Thyroid gland (tissue), 4 donors: Measurements from ENCODE around the gene FAM222A.

Source experiments
- CTCF ChIP-seq, 6 experiments: fragments of 200-600 bp in 3 of 6; fragments of 450-650 bp in 3 of 6; sonication (generic) in 3 of 6; IDR thresholded peaks; one replicate each; pipeline ENCODE4 v1.5.1; 2016 to 2019; ENCODE audit warnings: antibody characterized with exemption in 6 of 6, mild to moderate bottlenecking in 2 of 6, inconsistent platforms in 1 of 6, moderate library complexity in 1 of 6
- POLR2A ChIP-seq, 2 donors: fragments of 450-650 bp; IDR thresholded peaks; one replicate each; pipeline ENCODE4 v1.6.1; 2017; ENCODE audit warnings: antibody characterized with exemption in 2 of 2, mild to moderate bottlenecking in 2 of 2, moderate library complexity in 1 of 2

- TF ChIP-seq POLR2A (IDR thresholded peaks at IDR 0.05) = no peak
- no peak for TF ChIP-seq CTCF (IDR thresholded peaks at IDR 0.05)
Measured at GRCh38 chr12:109786799-109787198, 73.2 kb downstream of the FAM222A start.
